MM.1S (cell line): ENCODE data around the gene ZNF444.

ENCODE experiments used
- EZH2 ChIP-seq: fragments of 300-600 bp; sonication (generic); optimal IDR thresholded peaks from 2 replicates; pipeline ENCODE3; 2017; ENCODE audit warnings: low read depth, mild to moderate bottlenecking, antibody characterized with exemption, low read length, mixed read lengths
- TF ChIP-seq, protein P1 (sequence below): fragments of 300-600 bp; sonication (generic); IDR thresholded peaks from 2 replicates; pipeline ENCODE4 v1.5.1; 2016; ENCODE audit warnings: antibody characterized with exemption, low read length, mixed read lengths

DNA sequence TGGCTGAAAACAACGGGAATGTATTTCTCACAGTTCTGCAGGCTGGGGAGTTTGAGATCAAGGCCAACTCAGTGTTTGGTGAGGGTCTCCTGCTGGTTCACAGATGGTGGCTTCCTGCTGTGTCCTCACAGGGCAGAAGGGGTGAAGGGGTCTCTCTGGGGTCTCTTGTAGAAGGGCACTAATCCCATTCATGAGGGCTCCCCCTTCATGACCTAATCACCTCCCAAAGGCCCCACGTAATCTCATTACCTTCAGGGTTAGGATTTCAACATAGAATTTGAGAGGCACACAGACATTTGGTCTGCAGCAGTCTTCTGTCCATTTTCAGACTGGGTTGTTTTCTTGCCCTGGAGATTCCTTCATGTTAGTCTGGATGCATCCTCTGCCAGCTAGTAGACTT lies 11.6 kb downstream of the ZNF444 start:
- TF ChIP-seq, protein P1, sequence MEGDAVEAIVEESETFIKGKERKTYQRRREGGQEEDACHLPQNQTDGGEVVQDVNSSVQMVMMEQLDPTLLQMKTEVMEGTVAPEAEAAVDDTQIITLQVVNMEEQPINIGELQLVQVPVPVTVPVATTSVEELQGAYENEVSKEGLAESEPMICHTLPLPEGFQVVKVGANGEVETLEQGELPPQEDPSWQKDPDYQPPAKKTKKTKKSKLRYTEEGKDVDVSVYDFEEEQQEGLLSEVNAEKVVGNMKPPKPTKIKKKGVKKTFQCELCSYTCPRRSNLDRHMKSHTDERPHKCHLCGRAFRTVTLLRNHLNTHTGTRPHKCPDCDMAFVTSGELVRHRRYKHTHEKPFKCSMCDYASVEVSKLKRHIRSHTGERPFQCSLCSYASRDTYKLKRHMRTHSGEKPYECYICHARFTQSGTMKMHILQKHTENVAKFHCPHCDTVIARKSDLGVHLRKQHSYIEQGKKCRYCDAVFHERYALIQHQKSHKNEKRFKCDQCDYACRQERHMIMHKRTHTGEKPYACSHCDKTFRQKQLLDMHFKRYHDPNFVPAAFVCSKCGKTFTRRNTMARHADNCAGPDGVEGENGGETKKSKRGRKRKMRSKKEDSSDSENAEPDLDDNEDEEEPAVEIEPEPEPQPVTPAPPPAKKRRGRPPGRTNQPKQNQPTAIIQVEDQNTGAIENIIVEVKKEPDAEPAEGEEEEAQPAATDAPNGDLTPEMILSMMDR: no peak
- TF ChIP-seq EZH2: no peak
